ENCODE measurements around the gene KCNG2. TPM values are rescaled to one million over a fixed set of nuclear protein-coding genes. Genes with fewer than 3 reads are reported as not detected.

The KCNG2 gene
- total RNA-seq (2021; fragmentation: NEBNext Ultra II Directional; extraction: Animal tissue kit (Norgen Biotek cat#: 25700)) (0.19 TPM in 1 of 2 replicates, not detected in the other), polyA plus RNA-seq (2011; rRNA removed) (0.71 and 0.74 TPM in 2 replicates), polyA minus RNA-seq (2011; rRNA and poly(A)+ RNA removed) (0.13 TPM in 1 of 2 replicates, not detected in the other)
- 0.52 TPM for polyA plus RNA-seq (2011; cell fraction: cytosol; rRNA removed)
- 0.57 TPM for polyA plus RNA-seq (2011; cell fraction: nucleus; rRNA removed)
- polyA plus RNA-seq (2012, experiment 1 of 2): 0.23 to 0.52 TPM (median 0.32 TPM) in 3 of 4 replicates, not detected in the other
- 0.14 TPM for polyA plus RNA-seq (2012, experiment 2 of 2)
- 0.10 TPM for polyA plus RNA-seq (2013, experiment 1 of 2)
- polyA plus RNA-seq (2013, experiment 2 of 2): 0.04 TPM
- polyA minus RNA-seq (2011; cell fraction: cytosol; rRNA and poly(A)+ RNA removed): not detected
- polyA minus RNA-seq (2011; cell fraction: nucleus; rRNA and poly(A)+ RNA removed): not detected
- long read RNA-seq, experiment 1: 0 reads
- long read RNA-seq, experiment 2: 0 reads

DNA sequence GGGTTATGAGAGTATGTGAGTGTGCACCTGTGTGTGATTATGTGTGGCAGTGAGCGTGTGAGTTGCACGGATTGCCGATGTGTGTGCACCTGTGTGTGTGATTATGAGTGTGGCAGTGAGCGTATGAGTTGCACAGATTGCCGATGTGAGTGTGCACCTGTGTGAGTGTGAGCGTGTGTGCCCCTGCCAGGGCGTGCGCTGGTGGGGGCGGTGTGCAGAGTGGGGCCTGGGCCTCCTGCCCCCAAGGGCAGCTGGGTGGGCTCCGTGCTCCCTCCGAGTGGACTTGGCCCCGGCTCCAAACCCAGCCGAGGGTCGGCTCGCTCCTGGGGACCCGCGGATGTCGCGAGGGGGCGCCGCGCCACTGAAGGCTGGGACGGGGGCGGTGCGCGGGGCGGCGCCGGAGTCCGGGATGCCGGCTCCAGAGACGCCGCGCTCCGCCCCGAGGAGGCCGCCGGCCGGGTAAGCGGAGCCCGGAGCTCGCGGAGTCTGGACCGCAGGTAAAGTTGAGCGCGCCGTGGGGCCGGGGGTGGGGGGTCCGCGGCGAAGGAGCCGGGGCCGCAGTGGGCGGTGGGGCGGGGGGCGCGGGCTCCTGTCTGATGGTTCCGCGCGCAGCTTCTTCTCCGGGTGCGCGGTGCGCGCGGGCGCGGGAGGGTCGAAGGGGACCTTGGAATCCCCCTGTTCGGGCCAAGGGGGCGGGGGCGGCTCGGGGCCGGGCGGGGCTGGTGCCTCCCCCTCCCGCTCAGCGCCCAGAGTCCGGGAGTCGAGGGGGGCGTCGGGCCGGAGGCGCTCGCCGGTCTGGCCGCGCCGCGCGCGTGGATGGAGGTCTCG is at the start of gene KCNG2:
Gene KCNG2, plus strand, starts transcription at position 421 of the 828 bp plus-strand sequence. CDS start 65,730 bp downstream, outside the sequence.
- Histone ChIP-seq H3K23ac (ENCODE audit: insufficient read length) (no peak within 1 kb of the TSS), H3K9me3 (ENCODE audit: insufficient read depth in 2 of 2, low read depth in 1 of 2, low read length in 1 of 2) (no peaks in the 10 kb centered on the region), H2BK120ac (replicated peaks; ENCODE audit: low read depth, low read length) (no peak within 1 kb of the TSS), H3K56ac (replicated peaks; ENCODE audit: insufficient read length, low read depth, low read length) (no peak within 1 kb of the TSS), H3K4me2 (ENCODE audit: insufficient read depth in 1 of 2, low read depth in 2 of 2, low read length in 2 of 2) (peak within 1 kb of the TSS; percentile 75 to 89), H3K23me2 (ENCODE audit: low read depth, low read length) (peaks cover 8% of the 10 kb centered on the region; the same call in 1 of the 2 replicates), H3K14ac (ENCODE audit: insufficient read length) (no peak within 1 kb of the TSS), H4K8ac (ENCODE audit: extremely low read depth, insufficient read depth, low read length) (peak within 1 kb of the TSS; percentile 92), H3K4ac (replicated peaks; ENCODE audit: insufficient read length, low read depth, low read length) (peak within 1 kb of the TSS; percentile 67), H4K20me1 (replicated peaks in 1 of 2; ENCODE audit: control insufficient read depth in 1 of 2, insufficient read depth in 2 of 2, low read length in 2 of 2) (peaks cover 1 to 6% of the 10 kb centered on the region in 2 experiments), H4K91ac (replicated peaks; ENCODE audit: insufficient read length, low read length) (no peak within 1 kb of the TSS), H2BK5ac (ENCODE audit: low read depth, low read length) (no peak within 1 kb of the TSS), H3K79me1 (ENCODE audit: low read depth, low read length) (no peaks in the 10 kb centered on the region), H3K36me3 (ENCODE audit: control insufficient read depth in 2 of 4, insufficient read depth in 4 of 4, low read length in 3 of 4) (no peaks in the 10 kb centered on the region), H2BK20ac (ENCODE audit: low read length) (0 out of 2 replicates have a peak within 1 kb of the TSS, but pooled peaks have one; percentile 61), H2AFZ (ENCODE audit: low read length) (no peak within 1 kb of the TSS; the same call in 1 of the 2 replicates), H4K5ac (ENCODE audit: insufficient read length, low read depth, low read length) (no peak within 1 kb of the TSS), H2BK15ac (ENCODE audit: low read length) (no peak within 1 kb of the TSS; the same call in none of the 2 replicates), H2AK5ac (ENCODE audit: low read depth, low read length) (peak within 1 kb of the TSS; percentile 96; the same call in 1 of the 2 replicates), H3K9ac (replicated peaks in 1 of 4; ENCODE audit: extremely low read depth in 1 of 4, low read depth in 3 of 4, low read length in 3 of 4) (no peak within 1 kb of the TSS; a peak in 1 of 7 replicates), H3K4me3 (ENCODE audit: extremely low read depth in 1 of 4, insufficient read depth in 2 of 4, low read depth in 3 of 4, low read length in 4 of 4) (peak within 1 kb of the TSS; percentile 33 to 76 (median 60)), H3K79me2 (ENCODE audit: control insufficient read depth in 1 of 2, insufficient read depth in 2 of 2, low read length in 2 of 2) (no peaks in the 10 kb centered on the region), H3K4me1 (replicated peaks in 1 of 4; ENCODE audit: control insufficient read depth in 3 of 4, insufficient read depth in 4 of 4, low read length in 3 of 4) (peaks cover 0 to 12% (median 5%) of the 10 kb centered on the region in 4 experiments; a peak in 5 of 7 replicates), H2BK12ac (ENCODE audit: low read depth, low read length) (0 out of 2 replicates have a peak within 1 kb of the TSS, but pooled peaks have one; percentile 60), H3K27ac (ENCODE audit: low read depth, low read length) (no peak within 1 kb of the TSS), H3K18ac (ENCODE audit: extremely low read depth, low read length) (no peak within 1 kb of the TSS; the same call in 1 of the 2 replicates), H3K27me3 (replicated peaks in 1 of 4; ENCODE audit: control insufficient read depth in 3 of 4, extremely low read depth in 1 of 4, insufficient read depth in 3 of 4, low read length in 3 of 4) (peaks cover 22 to 45% (median 41%) of the 10 kb centered on the region in 4 experiments)
- FAIRE-seq (no peak), DNase-seq (ENCODE audit: low read depth in 1 of 2, low spot score in 2 of 2) (peak in 1 of 2 experiments; percentile 78)
- ChIA-PET CTCF (ENCODE audit: partially characterized antibody) (interaction anchor here (0.9 to 1.9 kb wide), 3 partner anchors 77 to 162 kb away, joined by 3 to 4 read pairs (median 4); no protein-coding TSS in a partner anchor), POLR2A (ENCODE audit: partially characterized antibody) (no interaction called here)
- WGBS, 2 experiments (ENCODE audit: extremely low coverage in 1 of 2, insufficient coverage in 1 of 2, insufficient read length in 1 of 2, insufficient replicate concordance in 2 of 2, low coverage in 1 of 2, low lambda C conversion rate in 2 of 2, missing lambda C conversion rate in 1 of 2): 44% methylated on average over 14 of the region's 92 CpGs; no CpG with 5 or more reads in 1 of the 2 experiments
- TF ChIP-seq KDM4A (IDR thresholded peaks at IDR 0.05; ENCODE audit: low read depth, low read length, severe bottlenecking) (no peak), BRCA1 (IDR thresholded peaks at IDR 0.05; ENCODE audit: low read depth, low read length) (no peak), TEAD4 (IDR thresholded peaks at IDR 0.05; ENCODE audit: low read depth, low read length) (no peak), EGR1 (IDR thresholded peaks at IDR 0.05; ENCODE audit: borderline replicate concordance, low read depth, low read length) (peak; percentile 33; the same call in 1 of the 2 replicates), POLR2A (IDR thresholded peaks at IDR 0.05; ENCODE audit: control extremely low read depth in 1 of 2, low read depth in 2 of 2, low read length in 2 of 2) (no peak), CTBP2 (IDR thresholded peaks at IDR 0.05; ENCODE audit: borderline replicate concordance, insufficient read depth, insufficient read length, low read length) (no peak)

All from H1 (cell line).